ENCODE measurements around the gene DERL2.

DERL2 gene

GRCh38 chr17:5485270-5486205 is at the start of gene DERL2:
TSS of gene DERL2 (minus strand) at chr17:5486178. CDS start at chr17:5486161, 17 bp downstream.
- DNase-seq (ENCODE audit: low read depth in 2 of 2): no peak

GRCh38 chr17:5535436-5535835 is 49.5 kb upstream of the DERL2 start:
- DNase-seq (ENCODE audit: low read depth in 2 of 2): no peak

- no peak for DNase-seq (ENCODE audit: low read depth in 2 of 2)
Observed at GRCh38 chr17:5533486-5534315, 47.7 kb upstream of the DERL2 start.

- DNase-seq (ENCODE audit: low read depth in 2 of 2): no peak
Observed at GRCh38 chr17:5532581-5532980, 46.6 kb upstream of the DERL2 start.

GRCh38 chr17:5531085-5531418 is 45.1 kb upstream of the DERL2 start:
- no peak for DNase-seq (ENCODE audit: low read depth in 2 of 2)

GRCh38 chr17:5530265-5531084 is 44.5 kb upstream of the DERL2 start:
- DNase-seq (ENCODE audit: low read depth in 2 of 2): no peak

GRCh38 chr17:5527601-5528250 is 41.7 kb upstream of the DERL2 start:
- DNase-seq (ENCODE audit: low read depth in 2 of 2): no peak

GRCh38 chr17:5526821-5527598 is 41.0 kb upstream of the DERL2 start:
- DNase-seq (ENCODE audit: low read depth in 2 of 2): peak; percentile 16 to 18

GRCh38 chr17:5523249-5523648 is 37.3 kb upstream of the DERL2 start:
- DNase-seq (ENCODE audit: low read depth in 2 of 2): no peak

- DNase-seq (ENCODE audit: low read depth in 2 of 2): no peak
Observed at GRCh38 chr17:5522476-5522875, 36.5 kb upstream of the DERL2 start.

GRCh38 chr17:5516060-5516792 is 30.2 kb upstream of the DERL2 start:
- DNase-seq (ENCODE audit: low read depth in 2 of 2): no peak

- DNase-seq (ENCODE audit: low read depth in 2 of 2): no peak
Observed at GRCh38 chr17:5514976-5515375, 29.0 kb upstream of the DERL2 start.

GRCh38 chr17:5513628-5514027 is 27.6 kb upstream of the DERL2 start:
- no peak for DNase-seq (ENCODE audit: low read depth in 2 of 2)

- DNase-seq (ENCODE audit: low read depth in 2 of 2): no peak
Observed at GRCh38 chr17:5511401-5512225, 25.6 kb upstream of the DERL2 start.

GRCh38 chr17:5510771-5511170 is 24.8 kb upstream of the DERL2 start:
- DNase-seq (ENCODE audit: low read depth in 2 of 2): no peak

- no peak for DNase-seq (ENCODE audit: low read depth in 2 of 2)
Observed at GRCh38 chr17:5509482-5509881, 23.5 kb upstream of the DERL2 start.

GRCh38 chr17:5508810-5509209 is 22.8 kb upstream of the DERL2 start:
- DNase-seq (ENCODE audit: low read depth in 2 of 2): no peak

- no peak for DNase-seq (ENCODE audit: low read depth in 2 of 2)
Observed at GRCh38 chr17:5506307-5506706, 20.3 kb upstream of the DERL2 start.

- DNase-seq (ENCODE audit: low read depth in 2 of 2): no peak
Observed at GRCh38 chr17:5502552-5502951, 16.6 kb upstream of the DERL2 start.

All from stimulated activated CD4-positive, alpha-beta T cell treated with anti-CD3 and anti-CD28 coated beads, Interleukin-1b, Interleukin-23, amount 100 ng/mL, for 4 hours (primary cell).